K562 (cell line): Measurements from ENCODE around the gene DSC2.

Experiments used
- CHD2 ChIP-seq: IDR thresholded peaks from 2 replicates; pipeline ENCODE4 v1.6.1; 2011; ENCODE audit warnings: low read depth, low read length
- CHD4 ChIP-seq: fragments of 200-600 bp; sonication (generic); IDR thresholded peaks from 3 replicates; pipeline ENCODE4 v1.6.1; 2012; ENCODE audit warnings: low read depth, mild to moderate bottlenecking, mixed read lengths, low read length, inconsistent platforms; ENCODE audit not compliant: insufficient read depth, insufficient replicate concordance, poor library complexity, severe bottlenecking
- HCFC1 ChIP-seq: IDR thresholded peaks from 2 replicates; pipeline ENCODE4 v1.6.1; 2012; ENCODE audit warnings: low read depth, low read length, improper control_type of control experiment
- KDM2B ChIP-seq: fragments of 250-450 bp; sonication (Bioruptor Pico); IDR thresholded peaks from 2 replicates; pipeline ENCODE4 v1.8.0; 2021; ENCODE audit warnings: mild to moderate bottlenecking, moderate library complexity
- POLR2A ChIP-seq: fragments of 450-650 bp; conservative IDR thresholded peaks from 2 replicates; pipeline ENCODE4 v1.6.1; 2016
- POLR2H ChIP-seq: IDR thresholded peaks from 2 replicates; pipeline ENCODE4 v1.6.1; 2016; ENCODE audit warnings: missing genetic modification characterization, low read depth, mild to moderate bottlenecking, control low read depth, missing compliant biosample characterization, moderate library complexity
- RCOR1 ChIP-seq, 2 experiments: IDR thresholded peaks; 2 replicates each; pipeline ENCODE4 v1.6.1; 2012; ENCODE audit warnings: low read depth in 2 of 2, low read length in 2 of 2, borderline replicate concordance in 1 of 2, improper control_type of control experiment in 1 of 2

GRCh38 chr18:31143025-31143424 is 40.8 kb upstream of the DSC2 start:
- TF ChIP-seq CHD4 = no peak
- TF ChIP-seq POLR2H (tag) = no peak
- TF ChIP-seq POLR2A = no peak
- no peak for TF ChIP-seq KDM2B (CRISPR knock-in tag)
- no peak for TF ChIP-seq RCOR1 (IDR thresholded peaks at IDR 0.05; ENCODE audit: borderline replicate concordance in 1 of 2, low read depth in 2 of 2, low read length in 2 of 2)
- no peak for TF ChIP-seq CHD2
- TF ChIP-seq HCFC1 = no peak
